HepG2 (cell line): ENCODE measurements around the gene NLRP6. TPM values are rescaled to one million over a fixed set of nuclear protein-coding genes. Genes with fewer than 3 reads are reported as not detected.

ENCODE experiments used
- ARNT2 ChIP-seq: sonication (generic); formaldehyde crosslinking; IDR thresholded peaks from 2 replicates; pipeline ENCODE4 v1.8.0; 2022; ENCODE audit warnings: mild to moderate bottlenecking, low read depth, missing genetic modification reagents, moderate library complexity
- CEBPB ChIP-seq: IDR thresholded peaks from 2 replicates; pipeline ENCODE4 v1.6.1; 2011; ENCODE audit warnings: low read depth, low read length, improper control_type of control experiment, borderline replicate concordance
- DNMT3B ChIP-seq: conservative IDR thresholded peaks from 2 replicates; pipeline ENCODE4 v1.6.1; 2016; ENCODE audit warnings: missing biosample characterization, control low read depth
- ELF4 ChIP-seq: sonication (generic); formaldehyde crosslinking; IDR thresholded peaks from 2 replicates; pipeline ENCODE4 v1.5.0; 2020; ENCODE audit warnings: missing genetic modification reagents, mild to moderate bottlenecking, moderate library complexity, borderline replicate concordance
- FOXK2 ChIP-seq: fragments of 450-650 bp; IDR thresholded peaks from 2 replicates; pipeline ENCODE4 v1.6.1; 2016
- GATAD2A ChIP-seq: IDR thresholded peaks from 2 replicates; pipeline ENCODE4 v1.6.1; 2016
- NFE2L1 ChIP-seq: sonication (generic); formaldehyde crosslinking; IDR thresholded peaks from 2 replicates; pipeline ENCODE4 v1.4.0; 2020; ENCODE audit warnings: missing genetic modification reagents, mild to moderate bottlenecking, borderline replicate concordance
- RARG ChIP-seq: sonication (generic); formaldehyde crosslinking; IDR thresholded peaks from 2 replicates; pipeline ENCODE4 v1.4.0; 2020; ENCODE audit warnings: low read depth, mild to moderate bottlenecking, missing genetic modification reagents
- RXRA ChIP-seq: sonication (generic); formaldehyde crosslinking; IDR thresholded peaks from 2 replicates; pipeline ENCODE4 v1.5.1; 2020; ENCODE audit warnings: missing genetic modification reagents
- TARDBP ChIP-seq: sonication (generic); formaldehyde crosslinking; IDR thresholded peaks from 2 replicates; pipeline ENCODE4 v1.8.0; 2022; ENCODE audit warnings: mild to moderate bottlenecking, missing genetic modification reagents
- YEATS4 ChIP-seq: sonication (generic); formaldehyde crosslinking; IDR thresholded peaks from 2 replicates; pipeline ENCODE4 v1.4.0; 2020; ENCODE audit warnings: missing genetic modification reagents, borderline replicate concordance
- ZFYVE20 ChIP-seq: sonication (generic); formaldehyde crosslinking; IDR thresholded peaks from 2 replicates; pipeline ENCODE4 v1.8.0; 2023; ENCODE audit warnings: low read depth, mild to moderate bottlenecking, moderate library complexity, missing genetic modification reagents, borderline replicate concordance
- ZKSCAN5 ChIP-seq: sonication (generic); formaldehyde crosslinking; IDR thresholded peaks from 2 replicates; pipeline ENCODE4 v1.5.1; 2020; ENCODE audit warnings: mild to moderate bottlenecking, missing genetic modification reagents
- ZNF451 ChIP-seq: sonication (generic); formaldehyde crosslinking; IDR thresholded peaks from 2 replicates; pipeline ENCODE4 v1.5.0; 2020; ENCODE audit warnings: mild to moderate bottlenecking, missing genetic modification reagents
- ZNF709 ChIP-seq: sonication (generic); formaldehyde crosslinking; IDR thresholded peaks from 2 replicates; pipeline ENCODE4 v1.5.0; 2020; ENCODE audit warnings: mild to moderate bottlenecking, missing genetic modification reagents
- ZNF772 ChIP-seq: sonication (generic); formaldehyde crosslinking; IDR thresholded peaks from 2 replicates; pipeline ENCODE4 v1.5.0; 2020; ENCODE audit warnings: mild to moderate bottlenecking, missing genetic modification reagents
- polyA plus RNA-seq, 8 experiments: library from polyadenylated mRNA; depleted of rRNA in 3 of 8; stranded (reverse) in 7 of 8; unstranded in 1 of 8; fragments of >200 nt; fragmentation: Illumina TruSeq in 4 of 8; extraction: Trizol in 4 of 8; gene quantifications; 2 replicates each; pipeline versions ENCODE4 v1.2.1 to v1.2.3, GENCODE V29; 2011 to 2016; ENCODE audit warnings: low read depth in 4 of 8, missing spikeins in 1 of 8, mixed read lengths in 1 of 8; ENCODE audit not compliant: insufficient read depth in 1 of 8
- total RNA-seq, 5 experiments: library from RNA; depleted of rRNA; stranded (reverse); fragments of >200 nt; fragmentation: Illumina TruSeq; extraction: Trizol; gene quantifications; 2 replicates each; pipeline ENCODE4 v1.2.3, GENCODE V29; 2016; ENCODE audit warnings: low read depth in 1 of 5
- TF ChIP-seq, protein P1 (sequence below): sonication (generic); formaldehyde crosslinking; IDR thresholded peaks from 2 replicates; pipeline ENCODE4; 2020; ENCODE audit warnings: missing genetic modification reagents, mild to moderate bottlenecking, borderline replicate concordance
- TF ChIP-seq, protein P2 (sequence below): conservative IDR thresholded peaks from 2 replicates; pipeline ENCODE4 v1.6.1; 2018; ENCODE audit warnings: missing genetic modification reagents
- TF ChIP-seq, protein P3 (sequence below): sonication (generic); formaldehyde crosslinking; IDR thresholded peaks from 2 replicates; pipeline ENCODE4 v1.5.0; 2020; ENCODE audit warnings: mild to moderate bottlenecking, missing genetic modification reagents
- TF ChIP-seq, protein P4 (sequence below): sonication (generic); formaldehyde crosslinking; IDR thresholded peaks from 2 replicates; pipeline ENCODE4 v1.8.1; 2022; ENCODE audit warnings: mild to moderate bottlenecking, missing genetic modification reagents

Gene NLRP6
- total and polyA plus RNA-seq, 2 of the 13 experiments (the other 11 are each of a cell fraction or from before 2014, with no cell fraction given): not detected

DNA sequence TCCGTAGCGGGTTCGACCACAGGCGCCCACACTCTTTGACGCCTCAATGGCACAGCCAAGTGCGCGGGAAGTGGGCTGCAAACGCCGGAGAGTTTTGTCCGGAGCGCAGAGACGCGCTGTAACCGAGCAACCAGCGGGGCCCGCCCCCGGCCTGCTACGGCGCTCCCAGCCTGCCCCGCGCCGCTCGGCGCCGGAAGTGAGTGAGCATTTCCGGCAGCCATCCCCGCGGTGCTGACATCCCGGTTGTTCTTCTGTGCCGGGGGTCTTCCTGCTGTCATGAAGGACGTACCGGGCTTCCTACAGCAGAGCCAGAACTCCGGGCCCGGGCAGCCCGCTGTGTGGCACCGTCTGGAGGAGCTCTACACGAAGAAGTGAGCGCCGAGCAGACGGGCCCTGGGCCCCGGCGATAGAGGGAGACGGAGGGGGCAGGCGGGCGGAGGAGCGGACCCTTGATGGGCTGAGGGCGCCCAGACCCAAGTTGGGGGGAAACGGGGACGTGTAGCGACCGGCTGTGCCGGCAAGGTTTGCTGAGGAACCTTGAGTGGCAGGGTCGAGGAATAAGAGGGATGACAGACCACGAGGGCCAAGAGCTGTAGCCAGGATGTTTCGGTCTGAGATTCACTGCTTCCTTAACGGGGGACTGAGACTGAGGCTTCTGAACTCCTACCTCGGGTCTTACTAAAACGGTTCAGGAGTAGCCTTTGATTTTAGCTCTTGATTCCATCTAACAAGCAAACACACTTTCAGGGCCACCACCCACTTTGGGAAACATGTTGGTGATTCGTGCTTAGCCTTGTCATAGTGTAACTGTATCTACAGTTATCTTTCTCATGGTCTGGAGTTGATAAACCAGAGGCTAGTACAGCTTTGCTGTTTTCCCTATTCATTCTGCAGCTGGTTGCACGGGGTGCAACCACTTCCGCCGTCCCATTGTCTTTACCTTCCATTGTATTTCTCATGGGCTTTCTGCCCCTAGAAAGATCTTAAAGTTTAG is 41.1 kb upstream of the NLRP6 start, which contains the start of gene PSMD13 (continued):
- TF ChIP-seq RXRA: peak; percentile 71; the same call in 1 of the 2 replicates
- no peak for TF ChIP-seq RARG (CRISPR knock-in tag)
- TF ChIP-seq, protein P1, sequence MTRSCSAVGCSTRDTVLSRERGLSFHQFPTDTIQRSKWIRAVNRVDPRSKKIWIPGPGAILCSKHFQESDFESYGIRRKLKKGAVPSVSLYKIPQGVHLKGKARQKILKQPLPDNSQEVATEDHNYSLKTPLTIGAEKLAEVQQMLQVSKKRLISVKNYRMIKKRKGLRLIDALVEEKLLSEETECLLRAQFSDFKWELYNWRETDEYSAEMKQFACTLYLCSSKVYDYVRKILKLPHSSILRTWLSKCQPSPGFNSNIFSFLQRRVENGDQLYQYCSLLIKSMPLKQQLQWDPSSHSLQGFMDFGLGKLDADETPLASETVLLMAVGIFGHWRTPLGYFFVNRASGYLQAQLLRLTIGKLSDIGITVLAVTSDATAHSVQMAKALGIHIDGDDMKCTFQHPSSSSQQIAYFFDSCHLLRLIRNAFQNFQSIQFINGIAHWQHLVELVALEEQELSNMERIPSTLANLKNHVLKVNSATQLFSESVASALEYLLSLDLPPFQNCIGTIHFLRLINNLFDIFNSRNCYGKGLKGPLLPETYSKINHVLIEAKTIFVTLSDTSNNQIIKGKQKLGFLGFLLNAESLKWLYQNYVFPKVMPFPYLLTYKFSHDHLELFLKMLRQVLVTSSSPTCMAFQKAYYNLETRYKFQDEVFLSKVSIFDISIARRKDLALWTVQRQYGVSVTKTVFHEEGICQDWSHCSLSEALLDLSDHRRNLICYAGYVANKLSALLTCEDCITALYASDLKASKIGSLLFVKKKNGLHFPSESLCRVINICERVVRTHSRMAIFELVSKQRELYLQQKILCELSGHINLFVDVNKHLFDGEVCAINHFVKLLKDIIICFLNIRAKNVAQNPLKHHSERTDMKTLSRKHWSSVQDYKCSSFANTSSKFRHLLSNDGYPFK (CRISPR knock-in tag): peak; percentile 85
- no peak for TF ChIP-seq ZNF772 (CRISPR knock-in tag)
- no peak for TF ChIP-seq CEBPB
- TF ChIP-seq ZNF709 (CRISPR knock-in tag): no peak
- TF ChIP-seq, protein P2, sequence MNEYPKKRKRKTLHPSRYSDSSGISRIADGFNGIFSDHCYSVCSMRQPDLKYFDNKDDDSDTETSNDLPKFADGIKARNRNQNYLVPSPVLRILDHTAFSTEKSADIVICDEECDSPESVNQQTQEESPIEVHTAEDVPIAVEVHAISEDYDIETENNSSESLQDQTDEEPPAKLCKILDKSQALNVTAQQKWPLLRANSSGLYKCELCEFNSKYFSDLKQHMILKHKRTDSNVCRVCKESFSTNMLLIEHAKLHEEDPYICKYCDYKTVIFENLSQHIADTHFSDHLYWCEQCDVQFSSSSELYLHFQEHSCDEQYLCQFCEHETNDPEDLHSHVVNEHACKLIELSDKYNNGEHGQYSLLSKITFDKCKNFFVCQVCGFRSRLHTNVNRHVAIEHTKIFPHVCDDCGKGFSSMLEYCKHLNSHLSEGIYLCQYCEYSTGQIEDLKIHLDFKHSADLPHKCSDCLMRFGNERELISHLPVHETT (CRISPR knock-in tag): peak; percentile 76; the same call in 1 of the 2 replicates
- TF ChIP-seq ZNF451 (CRISPR knock-in tag): no peak
- TF ChIP-seq, protein P3, sequence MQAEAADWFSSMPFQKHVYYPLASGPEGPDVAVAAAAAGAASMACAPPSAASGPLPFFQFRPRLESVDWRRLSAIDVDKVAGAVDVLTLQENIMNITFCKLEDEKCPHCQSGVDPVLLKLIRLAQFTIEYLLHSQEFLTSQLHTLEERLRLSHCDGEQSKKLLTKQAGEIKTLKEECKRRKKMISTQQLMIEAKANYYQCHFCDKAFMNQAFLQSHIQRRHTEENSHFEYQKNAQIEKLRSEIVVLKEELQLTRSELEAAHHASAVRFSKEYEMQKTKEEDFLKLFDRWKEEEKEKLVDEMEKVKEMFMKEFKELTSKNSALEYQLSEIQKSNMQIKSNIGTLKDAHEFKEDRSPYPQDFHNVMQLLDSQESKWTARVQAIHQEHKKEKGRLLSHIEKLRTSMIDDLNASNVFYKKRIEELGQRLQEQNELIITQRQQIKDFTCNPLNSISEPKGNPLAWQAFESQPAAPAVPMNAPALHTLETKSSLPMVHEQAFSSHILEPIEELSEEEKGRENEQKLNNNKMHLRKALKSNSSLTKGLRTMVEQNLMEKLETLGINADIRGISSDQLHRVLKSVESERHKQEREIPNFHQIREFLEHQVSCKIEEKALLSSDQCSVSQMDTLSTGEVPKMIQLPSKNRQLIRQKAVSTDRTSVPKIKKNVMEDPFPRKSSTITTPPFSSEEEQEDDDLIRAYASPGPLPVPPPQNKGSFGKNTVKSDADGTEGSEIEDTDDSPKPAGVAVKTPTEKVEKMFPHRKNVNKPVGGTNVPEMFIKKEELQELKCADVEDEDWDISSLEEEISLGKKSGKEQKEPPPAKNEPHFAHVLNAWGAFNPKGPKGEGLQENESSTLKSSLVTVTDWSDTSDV (CRISPR knock-in tag): no peak
- peak; percentile 82 for TF ChIP-seq TARDBP (CRISPR knock-in tag)
- TF ChIP-seq YEATS4 (CRISPR knock-in tag): peak; percentile 78
- peak; percentile 47 for TF ChIP-seq GATAD2A (CRISPR knock-in tag)
- no peak; the same call in 1 of the 2 replicates for TF ChIP-seq DNMT3B (CRISPR knock-in tag)
- TF ChIP-seq FOXK2: no peak
- TF ChIP-seq ELF4 (CRISPR knock-in tag): peak; percentile 56; the same call in 1 of the 2 replicates
- no peak for TF ChIP-seq ARNT2
- TF ChIP-seq NFE2L1 (CRISPR knock-in tag): peak; percentile 96; the same call in 1 of the 2 replicates
- no peak for TF ChIP-seq ZKSCAN5
- TF ChIP-seq, protein P4, sequence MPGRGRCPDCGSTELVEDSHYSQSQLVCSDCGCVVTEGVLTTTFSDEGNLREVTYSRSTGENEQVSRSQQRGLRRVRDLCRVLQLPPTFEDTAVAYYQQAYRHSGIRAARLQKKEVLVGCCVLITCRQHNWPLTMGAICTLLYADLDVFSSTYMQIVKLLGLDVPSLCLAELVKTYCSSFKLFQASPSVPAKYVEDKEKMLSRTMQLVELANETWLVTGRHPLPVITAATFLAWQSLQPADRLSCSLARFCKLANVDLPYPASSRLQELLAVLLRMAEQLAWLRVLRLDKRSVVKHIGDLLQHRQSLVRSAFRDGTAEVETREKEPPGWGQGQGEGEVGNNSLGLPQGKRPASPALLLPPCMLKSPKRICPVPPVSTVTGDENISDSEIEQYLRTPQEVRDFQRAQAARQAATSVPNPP (CRISPR knock-in tag): peak; percentile 38; the same call in 1 of the 2 replicates
- TF ChIP-seq ZFYVE20 (CRISPR knock-in tag): no peak
